ENCODE measurements around the gene DNM3.

DNA sequence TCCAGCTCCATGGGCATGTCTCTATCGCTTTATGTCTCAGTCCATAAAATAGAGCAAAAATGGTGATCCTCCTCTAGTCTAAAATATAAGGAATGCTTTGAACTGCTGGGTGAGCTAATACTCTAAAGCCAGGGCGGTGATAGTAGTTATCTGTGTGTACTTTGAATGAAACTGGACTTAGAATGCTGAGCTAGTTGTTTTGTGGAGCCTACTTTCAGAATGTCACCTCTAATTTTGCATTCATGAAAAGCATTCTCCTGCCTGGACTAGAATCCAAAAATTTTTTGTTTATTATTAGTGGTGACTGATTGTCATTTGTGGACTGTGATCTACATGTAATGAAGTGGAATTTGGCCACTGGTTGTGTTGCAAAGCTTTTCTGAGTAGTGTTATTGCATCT lies 337.6 kb downstream of the DNM3 start:
- no peak for TF ChIP-seq POLR2A (IDR thresholded peaks at IDR 0.05)
- TF ChIP-seq, protein P1, sequence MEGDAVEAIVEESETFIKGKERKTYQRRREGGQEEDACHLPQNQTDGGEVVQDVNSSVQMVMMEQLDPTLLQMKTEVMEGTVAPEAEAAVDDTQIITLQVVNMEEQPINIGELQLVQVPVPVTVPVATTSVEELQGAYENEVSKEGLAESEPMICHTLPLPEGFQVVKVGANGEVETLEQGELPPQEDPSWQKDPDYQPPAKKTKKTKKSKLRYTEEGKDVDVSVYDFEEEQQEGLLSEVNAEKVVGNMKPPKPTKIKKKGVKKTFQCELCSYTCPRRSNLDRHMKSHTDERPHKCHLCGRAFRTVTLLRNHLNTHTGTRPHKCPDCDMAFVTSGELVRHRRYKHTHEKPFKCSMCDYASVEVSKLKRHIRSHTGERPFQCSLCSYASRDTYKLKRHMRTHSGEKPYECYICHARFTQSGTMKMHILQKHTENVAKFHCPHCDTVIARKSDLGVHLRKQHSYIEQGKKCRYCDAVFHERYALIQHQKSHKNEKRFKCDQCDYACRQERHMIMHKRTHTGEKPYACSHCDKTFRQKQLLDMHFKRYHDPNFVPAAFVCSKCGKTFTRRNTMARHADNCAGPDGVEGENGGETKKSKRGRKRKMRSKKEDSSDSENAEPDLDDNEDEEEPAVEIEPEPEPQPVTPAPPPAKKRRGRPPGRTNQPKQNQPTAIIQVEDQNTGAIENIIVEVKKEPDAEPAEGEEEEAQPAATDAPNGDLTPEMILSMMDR (IDR thresholded peaks at IDR 0.05) = no peak
